Cortex of kidney (tissue), 1 donor: ENCODE results near the gene RAB3GAP2.
"Not testable (repeated sequence)": the region's sequence is repeated elsewhere in the genome, so short reads cannot be mapped to it uniquely, and the experiment has no call there.

Experiments
- DNase-seq: peaks from one replicate; lab custom pipeline; 2025; lab: John Stamatoyannopoulos, UW

Gene RAB3GAP2

GRCh38 chr1:220198186-220199005, 73.9 kb downstream of the RAB3GAP2 start:
- DNase-seq = no peak

- no peak for DNase-seq
Measured at GRCh38 chr1:220195701-220196100, 76.6 kb downstream of the RAB3GAP2 start.

GRCh38 chr1:220189750-220190347, 82.4 kb downstream of the RAB3GAP2 start:
- DNase-seq = no peak

- DNase-seq = no peak
Measured at GRCh38 chr1:220188538-220188937, 83.7 kb downstream of the RAB3GAP2 start.

GRCh38 chr1:220186752-220187151, 85.5 kb downstream of the RAB3GAP2 start:
- no peak for DNase-seq

GRCh38 chr1:220184506-220184905, 87.7 kb downstream of the RAB3GAP2 start:
- no peak for DNase-seq

GRCh38 chr1:220182656-220183055, 89.6 kb downstream of the RAB3GAP2 start:
- DNase-seq = no peak

- DNase-seq = no peak
Measured at GRCh38 chr1:220182111-220182510, 90.1 kb downstream of the RAB3GAP2 start.

- DNase-seq = no peak
Measured at GRCh38 chr1:220176540-220176939, 95.7 kb downstream of the RAB3GAP2 start.

- DNase-seq = no peak
Measured at GRCh38 chr1:220170836-220171526, 101.3 kb downstream of the RAB3GAP2 start.

- DNase-seq = not testable (repeated sequence)
Measured at GRCh38 chr1:220169887-220170286, 102.4 kb downstream of the RAB3GAP2 start.

GRCh38 chr1:220166853-220167252, 105.4 kb downstream of the RAB3GAP2 start:
- no peak for DNase-seq

GRCh38 chr1:220164517-220164916, 107.7 kb downstream of the RAB3GAP2 start:
- no peak for DNase-seq

- no peak for DNase-seq
Measured at GRCh38 chr1:220164116-220164515, 108.1 kb downstream of the RAB3GAP2 start.

- no peak for DNase-seq
Measured at GRCh38 chr1:220160027-220160426, 112.2 kb downstream of the RAB3GAP2 start.

GRCh38 chr1:220159041-220159440, 113.2 kb downstream of the RAB3GAP2 start:
- no peak for DNase-seq

- not testable (repeated sequence) for DNase-seq
Measured at GRCh38 chr1:220158530-220158929, 113.7 kb downstream of the RAB3GAP2 start.

GRCh38 chr1:220157738-220158137, 114.5 kb downstream of the RAB3GAP2 start:
- DNase-seq = no peak

GRCh38 chr1:220156620-220157146, 115.6 kb downstream of the RAB3GAP2 start:
- DNase-seq = no peak

GRCh38 chr1:220153147-220153546, 119.1 kb downstream of the RAB3GAP2 start:
- no peak for DNase-seq

- DNase-seq = no peak
Measured at GRCh38 chr1:220151454-220151853, 120.8 kb downstream of the RAB3GAP2 start.

GRCh38 chr1:220149742-220150141, 122.5 kb downstream of the RAB3GAP2 start:
- DNase-seq = no peak

GRCh38 chr1:220144051-220144450, 128.2 kb downstream of the RAB3GAP2 start:
- DNase-seq = no peak
